ENCODE results near the gene NAALADL2. TPM values are rescaled to one million over a fixed set of nuclear protein-coding genes. Genes with fewer than 3 reads are reported as not detected.

Gene NAALADL2
- total RNA-seq, 1 experiment from 2014 or later, result 2.7 TPM

- no TSS peak for BruUV-seq (replicated peaks)
- POLR2A ChIA-PET, result no interaction called here
These were observed 872.4 kb downstream of the NAALADL2 start for GRCh38 chr3:175731543-175731942.

GRCh38 chr3:175732017-175732416 is 872.9 kb downstream of the NAALADL2 start:
- in situ Hi-C loops (cut with HindIII; ENCODE audit: low pct_unique_long_range_greater_than_20kb, low sequenced_read_pairs) (no loop called here), intact Hi-C loops (cut with micrococcal nuclease; ENCODE audit: unreplicated experiment) (no loop called here)
- Histone ChIP-seq H3K27me3 (ENCODE audit: control insufficient read depth, insufficient read depth, low read length) (no peaks in the 10 kb centered on the region), H3K9me3 (ENCODE audit: control insufficient read depth, insufficient read depth, low read depth, low read length) (0 out of 2 replicates have a peak, but pooled peaks cover 6% of the 10 kb centered on the region), H3K27ac (ENCODE audit: low read length) (no peak overlapping the region), H3K4me3 (ENCODE audit: low read depth in 2 of 2, low read length in 2 of 2) (no peak overlapping the region), H3K4me1 (ENCODE audit: control insufficient read depth, insufficient read depth, low read length) (no peaks in the 10 kb centered on the region), H3K36me3 (ENCODE audit: control insufficient read depth, insufficient read depth, low read length) (no peaks in the 10 kb centered on the region)
- TF ChIP-seq POLR2AphosphoS5 (IDR thresholded peaks at IDR 0.05; ENCODE audit: low read depth, low read length) (no peak), SIN3A (IDR thresholded peaks at IDR 0.05; ENCODE audit: borderline replicate concordance, insufficient read depth, low read depth, low read length) (no peak), CTCF (IDR thresholded peaks at IDR 0.05) (no peak), REST (IDR thresholded peaks at IDR 0.05; ENCODE audit: insufficient read depth in 1 of 2, low read depth in 2 of 2, low read length in 1 of 2) (no peak), TCF7L2 (IDR thresholded peaks at IDR 0.05; ENCODE audit: low read depth, low read length) (no peak)
- POLR2A ChIA-PET, result no interaction called here
- BruUV-seq (replicated peaks), result no TSS peak
- DNase-seq (ENCODE audit: low read depth, low spot score) (no peak), ATAC-seq (no peak)
- CTCF ChIA-PET, result no interaction called here

More at GRCh38 chr3:175731543-175731942, 872.4 kb downstream of the NAALADL2 start:
- no peak for TF ChIP-seq CTCF (IDR thresholded peaks at IDR 0.05)
- TF ChIP-seq SIN3A (IDR thresholded peaks at IDR 0.05; ENCODE audit: borderline replicate concordance, insufficient read depth, low read depth, low read length), result no peak
- TF ChIP-seq REST (IDR thresholded peaks at IDR 0.05; ENCODE audit: insufficient read depth in 1 of 2, low read depth in 2 of 2, low read length in 1 of 2), result no peak
- TF ChIP-seq TCF7L2 (IDR thresholded peaks at IDR 0.05; ENCODE audit: low read depth, low read length), result no peak
- no peaks in the 10 kb centered on the region for H3K36me3 ChIP-seq (ENCODE audit: control insufficient read depth, insufficient read depth, low read length)
- ATAC-seq (no peak), DNase-seq (ENCODE audit: low read depth, low spot score) (no peak)
- CTCF ChIA-PET, result no interaction called here
- no peak overlapping the region for H3K27ac ChIP-seq (ENCODE audit: low read length)
- no peaks in the 10 kb centered on the region for H3K27me3 ChIP-seq (ENCODE audit: control insufficient read depth, insufficient read depth, low read length)
- in situ Hi-C loops (cut with HindIII; ENCODE audit: low pct_unique_long_range_greater_than_20kb, low sequenced_read_pairs) (no loop called here), intact Hi-C loops (cut with micrococcal nuclease; ENCODE audit: unreplicated experiment) (no loop called here)
- no peaks in the 10 kb centered on the region for H3K4me1 ChIP-seq (ENCODE audit: control insufficient read depth, insufficient read depth, low read length)
- H3K9me3 ChIP-seq (ENCODE audit: control insufficient read depth, insufficient read depth, low read depth, low read length), result 0 out of 2 replicates have a peak, but pooled peaks cover 2% of the 10 kb centered on the region
- no peak overlapping the region for H3K4me3 ChIP-seq (ENCODE audit: low read depth in 2 of 2, low read length in 2 of 2)
